PFSK-1 (cell line): Measurements from ENCODE around the gene PPM1L.

Experiments
- FOXP2 ChIP-seq: optimal IDR thresholded peaks from 2 replicates; pipeline ENCODE3; 2011; ENCODE audit warnings: borderline replicate concordance, control low read depth, inconsistent platforms; ENCODE audit not compliant: insufficient read depth; ENCODE audit errors: extremely low read length, extremely low read depth
- POLR2AphosphoS5 ChIP-seq: IDR thresholded peaks from 2 replicates; pipeline ENCODE4 v1.6.1; 2012; ENCODE audit warnings: low read depth, mild to moderate bottlenecking, control low read depth, low read length, moderate library complexity
- SIN3A ChIP-seq: IDR thresholded peaks from 2 replicates; pipeline ENCODE4 v1.6.1; 2012; ENCODE audit warnings: mild to moderate bottlenecking, low read length, moderate library complexity, borderline replicate concordance; ENCODE audit not compliant: insufficient read depth
- TAF1 ChIP-seq: IDR thresholded peaks from 2 replicates; pipeline ENCODE4 v1.6.1; 2012; ENCODE audit warnings: low read length, control low read depth, borderline replicate concordance; ENCODE audit not compliant: insufficient read depth
- TF ChIP-seq, protein P1 (sequence below), 2 experiments: IDR thresholded peaks; 2 replicates each; pipeline versions ENCODE4 v1.6.1 to v1.8.0; 2011 to 2012; ENCODE audit warnings: low read depth in 2 of 2, low read length in 2 of 2, control low read depth in 1 of 2, inconsistent platforms in 1 of 2, mild to moderate bottlenecking in 1 of 2, moderate library complexity in 1 of 2; ENCODE audit not compliant: insufficient read depth in 1 of 2

PPM1L gene

DNA sequence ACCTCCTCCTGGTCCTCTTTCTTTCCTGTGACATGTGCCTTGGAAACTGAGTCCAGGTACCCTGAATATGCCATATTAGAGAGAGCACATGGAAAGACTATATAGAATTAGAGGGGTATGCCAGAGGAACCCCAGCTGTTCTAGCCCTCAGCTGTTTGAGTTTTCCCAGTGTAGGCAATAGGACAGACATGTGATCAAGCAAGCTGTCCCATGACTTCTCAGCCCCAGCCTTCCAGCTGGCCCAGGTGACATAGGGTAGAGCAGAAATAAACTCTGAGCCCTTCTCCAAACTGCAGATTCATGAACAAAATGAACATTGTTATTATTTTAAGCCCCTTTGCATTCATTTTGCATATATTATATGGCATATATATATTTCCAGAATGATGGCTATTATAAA is 118.7 kb downstream of the PPM1L start:
- TF ChIP-seq, protein P1, sequence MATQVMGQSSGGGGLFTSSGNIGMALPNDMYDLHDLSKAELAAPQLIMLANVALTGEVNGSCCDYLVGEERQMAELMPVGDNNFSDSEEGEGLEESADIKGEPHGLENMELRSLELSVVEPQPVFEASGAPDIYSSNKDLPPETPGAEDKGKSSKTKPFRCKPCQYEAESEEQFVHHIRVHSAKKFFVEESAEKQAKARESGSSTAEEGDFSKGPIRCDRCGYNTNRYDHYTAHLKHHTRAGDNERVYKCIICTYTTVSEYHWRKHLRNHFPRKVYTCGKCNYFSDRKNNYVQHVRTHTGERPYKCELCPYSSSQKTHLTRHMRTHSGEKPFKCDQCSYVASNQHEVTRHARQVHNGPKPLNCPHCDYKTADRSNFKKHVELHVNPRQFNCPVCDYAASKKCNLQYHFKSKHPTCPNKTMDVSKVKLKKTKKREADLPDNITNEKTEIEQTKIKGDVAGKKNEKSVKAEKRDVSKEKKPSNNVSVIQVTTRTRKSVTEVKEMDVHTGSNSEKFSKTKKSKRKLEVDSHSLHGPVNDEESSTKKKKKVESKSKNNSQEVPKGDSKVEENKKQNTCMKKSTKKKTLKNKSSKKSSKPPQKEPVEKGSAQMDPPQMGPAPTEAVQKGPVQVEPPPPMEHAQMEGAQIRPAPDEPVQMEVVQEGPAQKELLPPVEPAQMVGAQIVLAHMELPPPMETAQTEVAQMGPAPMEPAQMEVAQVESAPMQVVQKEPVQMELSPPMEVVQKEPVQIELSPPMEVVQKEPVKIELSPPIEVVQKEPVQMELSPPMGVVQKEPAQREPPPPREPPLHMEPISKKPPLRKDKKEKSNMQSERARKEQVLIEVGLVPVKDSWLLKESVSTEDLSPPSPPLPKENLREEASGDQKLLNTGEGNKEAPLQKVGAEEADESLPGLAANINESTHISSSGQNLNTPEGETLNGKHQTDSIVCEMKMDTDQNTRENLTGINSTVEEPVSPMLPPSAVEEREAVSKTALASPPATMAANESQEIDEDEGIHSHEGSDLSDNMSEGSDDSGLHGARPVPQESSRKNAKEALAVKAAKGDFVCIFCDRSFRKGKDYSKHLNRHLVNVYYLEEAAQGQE (IDR thresholded peaks at IDR 0.05; ENCODE audit: insufficient read depth in 1 of 2, low read depth in 2 of 2, low read length in 2 of 2) = no peak
- TF ChIP-seq SIN3A = no peak
- no peak for TF ChIP-seq POLR2AphosphoS5
- no peak for TF ChIP-seq TAF1
- no peak for TF ChIP-seq FOXP2

DNA sequence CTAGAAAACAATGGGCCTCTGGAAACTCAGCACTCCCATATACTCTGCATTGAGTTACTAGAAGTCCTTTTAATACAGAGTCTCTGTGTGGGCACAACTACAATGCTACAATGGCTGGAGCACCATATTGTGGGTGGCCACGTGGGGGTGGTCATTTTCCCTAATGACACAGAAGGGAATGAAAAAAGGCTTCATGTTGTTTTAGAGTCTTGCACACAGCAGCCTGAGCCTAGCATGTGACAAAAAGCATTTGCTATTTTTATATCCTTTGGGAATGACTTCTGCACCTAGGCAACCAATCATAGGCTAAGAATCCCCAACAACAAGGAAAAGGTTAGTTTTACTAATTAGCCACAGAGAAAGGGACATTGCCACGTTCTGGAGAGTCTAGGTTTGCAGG is 120.6 kb downstream of the PPM1L start:
- TF ChIP-seq TAF1 (no peak), FOXP2 (no peak)

DNA sequence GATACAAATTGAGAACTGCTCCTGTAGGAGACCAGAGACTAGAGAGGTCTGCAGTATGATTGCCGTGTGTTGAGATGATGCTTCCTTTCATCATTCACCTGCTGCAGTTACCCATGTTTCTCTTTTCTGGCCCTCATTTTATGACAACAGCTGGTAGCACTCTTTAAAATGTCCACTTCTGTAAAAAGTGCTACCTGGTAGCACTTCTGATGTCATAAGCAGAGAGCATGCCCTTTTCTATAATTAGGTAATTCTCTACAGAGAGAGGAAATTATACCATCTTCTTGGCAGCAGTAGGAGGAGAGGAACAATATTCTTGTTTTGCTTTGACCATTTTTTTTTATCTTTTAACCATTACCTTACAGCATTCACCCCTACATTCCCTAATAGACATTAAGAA is 123.8 kb downstream of the PPM1L start:
- TF ChIP-seq TAF1 (no peak), POLR2AphosphoS5 (no peak), SIN3A (no peak), FOXP2 (no peak)
- TF ChIP-seq, protein P1 (IDR thresholded peaks at IDR 0.05; ENCODE audit: insufficient read depth in 1 of 2, low read depth in 2 of 2, low read length in 2 of 2) = no peak

DNA sequence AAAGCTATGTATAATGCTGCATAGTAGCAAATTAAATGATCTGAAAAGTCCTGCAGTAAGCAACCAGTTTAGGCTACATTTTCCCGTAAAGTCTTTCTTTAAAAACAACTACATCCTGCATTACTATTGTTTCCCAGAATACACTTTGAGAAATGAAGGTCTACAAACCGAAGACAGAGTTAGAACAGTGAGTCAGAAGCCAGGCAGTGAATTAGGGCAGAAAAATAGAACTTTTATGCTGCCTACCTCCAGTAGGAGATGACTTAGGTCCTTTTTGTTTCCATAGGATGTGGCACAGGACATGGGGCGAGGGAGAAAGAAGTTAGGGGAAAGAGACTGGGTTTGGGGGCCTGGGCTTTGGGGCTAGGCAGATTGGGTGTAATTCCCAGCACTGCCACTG is 127.3 kb downstream of the PPM1L start:
- TF ChIP-seq, protein P1 (IDR thresholded peaks at IDR 0.05; ENCODE audit: insufficient read depth in 1 of 2, low read depth in 2 of 2, low read length in 2 of 2) = no peak
- TF ChIP-seq TAF1 (no peak), FOXP2 (no peak), POLR2AphosphoS5 (no peak), SIN3A (no peak)

DNA sequence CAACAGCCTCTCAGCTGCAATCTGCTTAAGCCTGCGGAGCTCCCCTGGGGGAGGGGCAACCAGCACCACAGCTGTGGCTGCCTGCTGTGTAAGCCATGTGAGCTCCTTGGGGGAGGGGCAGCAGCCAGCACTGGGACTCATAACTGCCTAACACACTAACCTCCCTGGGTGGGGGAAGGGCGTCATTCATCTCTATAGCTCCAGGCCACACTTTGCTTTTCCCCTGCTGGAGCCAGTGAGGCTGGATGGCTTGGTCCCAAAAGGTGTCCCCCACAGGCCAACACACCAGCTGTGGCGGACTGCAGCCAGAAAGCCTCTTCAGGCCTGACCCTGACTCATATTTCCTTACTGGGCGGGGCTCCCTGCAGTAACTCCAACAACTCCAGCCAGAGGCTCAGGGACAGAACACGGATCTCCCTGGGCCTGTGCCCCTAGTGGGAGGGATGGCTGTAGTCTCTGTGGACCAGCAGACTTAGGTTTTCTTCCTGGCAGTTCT is 129.8 kb downstream of the PPM1L start:
- TF ChIP-seq POLR2AphosphoS5 = no peak
- no peak for TF ChIP-seq TAF1
- TF ChIP-seq SIN3A = no peak
- TF ChIP-seq FOXP2 = no peak
- TF ChIP-seq, protein P1 (IDR thresholded peaks at IDR 0.05; ENCODE audit: insufficient read depth in 1 of 2, low read depth in 2 of 2, low read length in 2 of 2) = no peak
